Muscle layer of colon (tissue), 2 donors: Measurements from ENCODE around the gene BMP3.
A peak's percentile ranks its signal among the peaks of the same experiment; 100 is the strongest.
"Not testable (repeated sequence)": the region's sequence is repeated elsewhere in the genome, so short reads cannot be mapped to it uniquely, and the experiment has no call there.

Source experiments
- H3K27ac ChIP-seq: one replicate; pipeline ENCODE4 v1.7.0; 2013; ENCODE audit warnings: low read depth, mild to moderate bottlenecking, low read length, moderate library complexity
- H3K27me3 ChIP-seq, 2 donors: one replicate each; pipeline ENCODE4 v1.7.0; 2013; ENCODE audit warnings: low read length in 2 of 2, mild to moderate bottlenecking in 2 of 2; ENCODE audit not compliant: insufficient read depth in 2 of 2, control insufficient read depth in 1 of 2
- H3K36me3 ChIP-seq: one replicate; pipeline ENCODE4 v1.7.0; 2013; ENCODE audit warnings: mild to moderate bottlenecking, low read length; ENCODE audit not compliant: insufficient read depth
- H3K4me1 ChIP-seq: one replicate; pipeline ENCODE4 v1.7.0; 2013; ENCODE audit warnings: mild to moderate bottlenecking, low read length; ENCODE audit not compliant: insufficient read depth
- H3K4me3 ChIP-seq, 2 donors: one replicate each; pipeline ENCODE4 v1.7.0; 2013; ENCODE audit warnings: low read length in 2 of 2, low read depth in 1 of 2, mild to moderate bottlenecking in 1 of 2, moderate library complexity in 1 of 2
- H3K9ac ChIP-seq: one replicate; pipeline ENCODE4 v1.7.0; 2013; ENCODE audit warnings: low read length
- H3K9me3 ChIP-seq: one replicate; pipeline ENCODE4 v1.7.0; 2013; ENCODE audit warnings: mild to moderate bottlenecking, low read length
- donor health status: abdominal sarcoma.
- donor health status: Adenocarcinoma of cecum.

BMP3 gene, protein sequence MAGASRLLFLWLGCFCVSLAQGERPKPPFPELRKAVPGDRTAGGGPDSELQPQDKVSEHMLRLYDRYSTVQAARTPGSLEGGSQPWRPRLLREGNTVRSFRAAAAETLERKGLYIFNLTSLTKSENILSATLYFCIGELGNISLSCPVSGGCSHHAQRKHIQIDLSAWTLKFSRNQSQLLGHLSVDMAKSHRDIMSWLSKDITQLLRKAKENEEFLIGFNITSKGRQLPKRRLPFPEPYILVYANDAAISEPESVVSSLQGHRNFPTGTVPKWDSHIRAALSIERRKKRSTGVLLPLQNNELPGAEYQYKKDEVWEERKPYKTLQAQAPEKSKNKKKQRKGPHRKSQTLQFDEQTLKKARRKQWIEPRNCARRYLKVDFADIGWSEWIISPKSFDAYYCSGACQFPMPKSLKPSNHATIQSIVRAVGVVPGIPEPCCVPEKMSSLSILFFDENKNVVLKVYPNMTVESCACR

DNA sequence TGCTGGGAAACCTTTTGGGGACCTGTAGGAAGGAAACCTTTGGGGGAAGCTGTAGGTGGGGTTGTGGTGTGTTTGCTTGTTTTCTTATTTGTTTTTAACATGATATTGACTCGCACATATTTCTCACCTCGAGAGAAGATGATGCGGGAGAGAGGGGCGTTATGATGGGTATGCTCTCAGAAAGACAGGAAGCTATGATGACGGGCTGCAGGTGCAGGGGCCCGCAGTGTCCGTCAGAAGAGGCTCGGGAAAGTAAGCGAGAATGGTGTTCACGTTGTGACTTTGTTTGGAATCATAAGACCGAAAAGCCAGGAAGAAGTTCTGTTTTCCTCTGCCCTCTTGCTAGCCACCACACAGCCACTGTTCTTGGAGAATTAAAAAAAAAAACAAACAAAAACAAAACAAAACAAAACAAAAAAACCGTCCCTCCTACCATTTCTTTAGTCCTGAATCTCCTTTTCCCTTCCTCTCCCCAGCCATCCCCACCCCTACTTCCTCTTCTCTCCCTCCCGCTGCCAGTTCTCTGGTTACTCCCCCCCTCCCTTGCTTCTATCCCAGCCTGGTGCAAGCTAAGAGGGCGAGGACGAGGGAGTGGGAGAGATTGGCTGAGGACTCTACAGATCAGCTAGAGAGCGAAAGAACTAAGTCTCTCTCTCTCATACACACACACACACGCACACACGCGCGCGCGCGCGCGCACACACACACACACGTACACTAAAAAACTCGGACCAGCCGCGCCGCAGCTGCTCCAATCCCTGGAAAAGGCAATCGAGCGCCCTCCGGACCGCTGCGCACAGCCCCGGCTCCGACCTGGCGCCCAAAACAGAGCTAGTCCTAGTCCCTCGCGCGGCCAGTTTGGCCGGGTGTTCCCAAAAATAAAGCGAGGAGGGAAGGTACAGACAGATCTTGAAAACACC, at the start of gene BMP3:
BMP3 (plus strand) TSS at position 648 of the 920 bp plus-strand sequence. CDS start 577 bp downstream, outside the sequence.
- H3K9ac ChIP-seq = peak within 1 kb of the TSS; percentile 28
- peak within 1 kb of the TSS; percentile 85 for H3K27ac ChIP-seq
- H3K36me3 ChIP-seq = no peaks in the 10 kb centered on the region
- no peaks in the 10 kb centered on the region for H3K9me3 ChIP-seq
- H3K4me1 ChIP-seq = peaks cover 5% of the 10 kb centered on the region
- H3K27me3 ChIP-seq = peaks cover 0 to 7% of the 10 kb centered on the region in 2 donors
- peak within 1 kb of the TSS; percentile 71 to 81 for H3K4me3 ChIP-seq

DNA sequence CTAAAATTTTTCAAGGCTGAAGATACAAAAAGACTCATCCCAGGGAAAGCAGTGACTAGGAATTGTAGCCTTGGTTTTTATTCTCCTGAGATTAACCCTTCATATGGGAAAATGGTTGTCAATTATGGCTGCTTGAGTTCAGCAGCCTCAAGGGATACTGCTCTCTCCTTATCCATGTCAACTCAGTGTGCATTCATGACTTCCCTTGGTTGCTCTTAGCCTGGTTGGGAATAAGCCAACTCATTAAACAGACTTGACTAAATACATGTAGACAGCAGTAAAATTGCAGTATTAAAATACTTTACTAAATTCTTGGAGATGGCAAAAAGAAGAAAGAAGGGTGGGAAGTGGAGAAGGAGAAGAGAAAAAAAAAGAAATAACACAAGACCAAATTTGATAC, 44.5 kb upstream of the BMP3 start:
- Histone ChIP-seq H3K36me3 (no peaks in the 10 kb centered on the region), H3K9me3 (no peaks in the 10 kb centered on the region)

DNA sequence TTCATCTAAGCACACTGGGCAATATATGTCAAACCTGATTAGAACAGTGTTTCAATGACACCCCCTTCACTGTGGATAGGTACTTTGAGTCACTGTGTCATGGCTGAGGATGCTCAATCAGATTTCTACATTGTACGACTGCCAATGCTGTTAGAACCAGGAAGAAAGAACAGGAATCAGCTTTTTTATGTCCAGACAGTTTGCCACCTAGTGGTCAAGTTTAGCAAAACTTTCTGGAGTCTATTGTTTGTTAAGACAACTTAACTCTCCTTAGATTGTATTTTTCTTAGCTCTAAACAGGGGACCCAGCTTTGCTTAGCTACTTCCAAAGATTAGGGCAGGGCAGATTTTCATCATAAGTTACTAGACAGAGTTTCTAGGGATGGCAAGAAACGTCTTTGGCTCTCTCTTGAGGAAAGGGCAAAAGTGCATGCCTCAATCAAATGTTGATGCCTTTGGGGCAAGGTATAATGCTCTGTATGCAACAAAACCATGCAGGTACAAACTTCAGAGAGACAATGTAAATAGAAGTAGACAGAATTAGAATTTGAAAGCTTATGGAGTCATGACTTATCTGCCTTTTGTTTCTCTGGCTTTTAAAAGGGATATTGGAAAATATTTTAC, 40.5 kb upstream of the BMP3 start:
- Histone ChIP-seq H3K9ac (no peak overlapping the region), H3K4me1 (no peaks in the 10 kb centered on the region), H3K4me3 (no peak overlapping the region), H3K27me3 (no peaks in the 10 kb centered on the region), H3K27ac (no peak overlapping the region), H3K36me3 (no peaks in the 10 kb centered on the region), H3K9me3 (no peaks in the 10 kb centered on the region)

More for the DNA sequence above, 44.5 kb upstream of the BMP3 start:
- no peaks in the 10 kb centered on the region for H3K4me1 ChIP-seq
- H3K4me3 ChIP-seq = no peak overlapping the region
- no peak overlapping the region for H3K9ac ChIP-seq
- H3K27ac ChIP-seq = no peak overlapping the region
- no peaks in the 10 kb centered on the region for H3K27me3 ChIP-seq

DNA sequence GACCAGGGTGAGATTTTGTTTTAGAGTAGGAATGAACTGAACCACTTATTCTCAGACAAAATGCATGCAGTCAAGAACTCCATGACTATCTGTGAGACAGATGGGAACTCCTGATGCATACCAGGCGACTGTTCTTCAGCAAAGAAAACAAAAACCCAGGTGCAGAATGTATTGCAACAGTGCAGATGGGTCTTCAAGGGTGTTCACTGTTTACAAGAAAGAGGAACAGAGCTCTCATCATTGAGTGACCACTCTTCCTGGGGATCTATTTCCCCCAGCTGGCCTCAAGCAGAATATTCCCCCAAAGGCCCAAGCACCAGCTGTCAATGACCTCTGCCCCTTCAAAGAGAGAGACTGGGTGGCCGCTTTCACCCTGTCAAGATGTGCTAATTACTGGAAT, 39.7 kb upstream of the BMP3 start:
- Histone ChIP-seq H3K27ac (no peak overlapping the region), H3K9ac (no peak overlapping the region), H3K4me3 (no peak overlapping the region), H3K27me3 (no peaks in the 10 kb centered on the region), H3K9me3 (no peaks in the 10 kb centered on the region), H3K4me1 (no peaks in the 10 kb centered on the region), H3K36me3 (no peaks in the 10 kb centered on the region)

DNA sequence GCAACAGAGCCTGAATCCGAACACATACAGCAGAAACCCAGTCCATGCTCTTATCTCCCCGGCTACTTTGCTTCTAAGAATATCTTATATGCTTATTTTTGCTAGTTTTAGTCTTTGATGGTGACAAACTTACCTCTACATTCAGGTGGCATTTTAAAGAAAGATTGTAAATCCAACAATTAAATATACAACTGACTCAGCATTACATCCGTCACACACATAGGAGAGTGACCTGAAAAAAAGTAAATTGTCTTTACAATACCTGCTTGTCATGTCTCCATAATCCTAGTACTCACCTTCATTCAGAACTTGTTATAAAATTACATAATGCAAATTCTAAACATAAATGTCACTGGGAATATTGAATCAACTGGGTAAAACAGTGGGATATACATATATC, 30.6 kb upstream of the BMP3 start:
- Histone ChIP-seq H3K4me3 (no peak overlapping the region), H3K4me1 (peaks cover 7% of the 10 kb centered on the region), H3K27ac (no peak overlapping the region), H3K36me3 (no peaks in the 10 kb centered on the region), H3K27me3 (no peaks in the 10 kb centered on the region), H3K9ac (no peak overlapping the region), H3K9me3 (no peaks in the 10 kb centered on the region)

DNA sequence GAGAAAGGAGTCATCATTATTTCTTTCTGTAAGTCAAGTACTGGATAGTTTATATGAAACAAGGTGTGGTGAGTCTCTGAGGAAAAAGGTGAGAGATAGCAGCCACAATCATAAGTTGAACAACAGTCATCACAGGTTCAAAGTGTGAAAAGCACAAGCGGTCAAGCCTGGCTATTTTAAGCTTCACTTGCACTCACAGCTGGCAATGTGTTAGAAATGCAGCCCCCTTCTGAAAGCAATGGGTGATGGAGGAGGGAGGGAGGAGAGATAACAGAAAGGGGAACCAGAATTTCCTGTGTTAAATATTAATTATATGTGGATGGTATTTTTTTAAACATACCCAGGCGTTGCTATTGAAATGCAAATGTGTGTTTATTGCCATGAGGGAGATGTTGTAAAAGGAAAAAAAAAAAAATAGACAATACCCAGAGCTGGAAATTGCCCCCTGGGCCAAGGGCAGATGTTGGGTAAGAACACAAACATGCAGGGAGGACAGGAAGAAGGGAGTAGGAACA, 26.9 kb upstream of the BMP3 start:
- Histone ChIP-seq H3K4me3 (no peak overlapping the region), H3K27me3 (no peaks in the 10 kb centered on the region), H3K9me3 (no peaks in the 10 kb centered on the region), H3K36me3 (no peaks in the 10 kb centered on the region), H3K9ac (no peak overlapping the region), H3K4me1 (peaks cover 7% of the 10 kb centered on the region), H3K27ac (no peak overlapping the region)

DNA sequence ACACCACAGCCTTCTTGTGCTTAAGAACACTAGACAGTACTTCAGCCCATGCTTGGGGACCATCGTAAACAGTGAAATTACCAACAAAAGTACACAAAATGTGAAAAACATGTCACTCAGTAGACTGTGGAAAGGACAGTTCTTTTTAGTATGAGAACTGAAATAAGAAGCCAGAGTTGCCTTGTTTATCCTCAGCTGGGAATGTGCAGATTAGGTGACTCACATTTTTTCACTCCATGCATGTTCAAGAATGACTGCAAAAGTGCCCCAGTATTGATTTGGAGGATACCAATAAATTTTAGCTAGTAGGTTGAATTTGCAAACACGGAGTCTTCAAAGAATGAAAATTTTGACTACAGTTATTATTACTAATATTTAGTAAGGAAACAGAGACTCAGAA, 23.1 kb upstream of the BMP3 start:
- H3K9me3 ChIP-seq = no peaks in the 10 kb centered on the region
- H3K27ac ChIP-seq = no peak overlapping the region
- no peak overlapping the region for H3K9ac ChIP-seq
- H3K4me1 ChIP-seq = no peaks in the 10 kb centered on the region
- H3K27me3 ChIP-seq = no peaks in the 10 kb centered on the region
- H3K36me3 ChIP-seq = no peaks in the 10 kb centered on the region
- H3K4me3 ChIP-seq = no peak overlapping the region

DNA sequence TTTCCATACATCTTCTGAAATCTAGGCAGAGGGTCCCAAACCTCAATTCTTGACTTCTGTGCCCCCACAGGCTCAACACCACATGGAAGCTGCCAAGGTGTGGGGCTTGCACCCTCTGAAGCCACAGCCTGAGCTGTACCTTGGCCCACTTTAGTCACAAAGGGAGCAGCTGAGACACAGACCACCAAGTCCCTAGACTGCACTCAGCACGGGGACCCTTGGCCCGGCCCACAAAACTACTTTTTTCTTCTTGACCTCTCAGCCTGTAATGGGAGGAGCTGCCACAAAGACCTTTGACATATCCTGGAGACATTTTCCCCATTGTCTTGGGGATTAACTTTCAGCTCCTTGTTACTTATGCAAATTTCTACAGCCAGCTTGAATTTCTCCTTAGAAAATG, 13.9 kb upstream of the BMP3 start:
- not testable (repeated sequence) for H3K4me3 ChIP-seq, H3K9ac ChIP-seq, H3K27me3 ChIP-seq, H3K36me3 ChIP-seq, H3K9me3 ChIP-seq, H3K27ac ChIP-seq, H3K4me1 ChIP-seq

DNA sequence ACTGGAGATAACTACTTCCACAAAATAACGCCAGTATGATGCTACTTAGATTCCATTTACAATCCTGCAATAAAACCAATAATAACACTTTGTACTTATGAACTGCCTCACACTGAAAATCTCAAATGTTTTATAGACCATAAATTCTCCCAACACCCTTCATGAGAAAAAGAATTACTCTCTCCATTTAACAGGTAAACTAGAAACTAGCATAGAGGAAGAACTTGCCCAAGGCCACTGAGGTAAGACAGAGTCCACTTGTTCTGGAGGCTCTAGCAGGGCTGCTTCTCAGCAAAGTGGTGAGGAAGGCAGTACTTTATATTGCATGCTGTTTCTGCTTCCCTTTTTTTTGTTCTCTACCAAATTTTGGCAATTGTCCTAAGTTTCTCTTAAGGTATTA, 11.5 kb upstream of the BMP3 start:
- no peaks in the 10 kb centered on the region for H3K36me3 ChIP-seq
- H3K4me3 ChIP-seq = no peak overlapping the region
- H3K27me3 ChIP-seq = no peaks in the 10 kb centered on the region
- H3K4me1 ChIP-seq = peaks cover 12% of the 10 kb centered on the region
- H3K27ac ChIP-seq = no peak overlapping the region
- no peaks in the 10 kb centered on the region for H3K9me3 ChIP-seq
- H3K9ac ChIP-seq = no peak overlapping the region

DNA sequence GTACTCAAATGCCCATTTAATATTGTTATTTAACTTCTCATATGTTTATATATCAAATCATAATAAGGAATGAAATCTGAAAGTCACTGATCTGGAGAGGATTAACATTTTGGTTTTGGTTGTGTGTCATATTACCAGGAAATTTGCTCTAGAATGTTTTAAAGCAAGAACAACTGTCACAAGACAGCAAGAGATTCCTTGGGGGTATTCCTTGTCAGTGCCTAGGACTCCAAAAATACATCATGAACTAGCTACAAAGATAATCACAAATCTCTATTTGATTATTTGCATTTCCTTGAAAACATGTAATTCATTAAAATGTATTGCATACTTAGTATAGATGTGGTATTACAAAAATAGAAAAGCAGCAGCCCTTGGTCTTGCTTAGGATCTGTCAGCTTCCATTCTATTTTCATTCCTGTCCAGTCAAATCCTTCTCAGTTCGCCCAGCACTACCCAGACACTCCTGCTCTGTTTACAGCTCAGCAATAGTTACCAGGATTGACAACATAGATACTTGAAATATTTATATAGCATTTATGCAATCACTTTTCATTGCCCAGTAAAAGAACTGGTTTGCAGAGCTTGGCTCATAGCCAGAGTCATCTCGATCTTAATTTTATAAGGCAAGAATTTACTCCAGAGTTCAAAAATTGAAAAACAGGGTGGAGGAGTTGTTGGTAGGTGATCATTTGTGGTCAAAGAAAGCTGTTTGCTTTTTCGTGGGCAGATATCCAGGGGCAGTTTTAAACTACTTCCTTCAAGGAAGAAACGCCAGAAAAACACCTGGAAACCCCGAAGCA, 9.2 kb upstream of the BMP3 start:
- no peak overlapping the region for H3K4me3 ChIP-seq
- H3K4me1 ChIP-seq = peaks cover 12% of the 10 kb centered on the region
- no peaks in the 10 kb centered on the region for H3K27me3 ChIP-seq
- H3K9me3 ChIP-seq = no peaks in the 10 kb centered on the region
- H3K27ac ChIP-seq = no peak overlapping the region
- H3K9ac ChIP-seq = no peak overlapping the region
- H3K36me3 ChIP-seq = no peaks in the 10 kb centered on the region
